GM06990 (cell line): ENCODE results near the gene NPEPL1.

ENCODE experiments used
- DNase-seq: peaks from one replicate; pipeline ENCODE4 v3.0.0-alpha.2; 2011; ENCODE audit not compliant: insufficient read length; ENCODE audit errors: extremely low read depth
- H3K27me3 ChIP-seq: replicated peaks from 2 replicates; pipeline ENCODE4 v1.6.0; 2011; ENCODE audit warnings: low read length; ENCODE audit not compliant: control insufficient read depth, insufficient read depth
- H3K36me3 ChIP-seq: 2 replicates; pipeline ENCODE4 v1.5.1; 2011; ENCODE audit warnings: low read length; ENCODE audit not compliant: control insufficient read depth, insufficient read depth
- H3K4me3 ChIP-seq: replicated peaks from 2 replicates; pipeline ENCODE4 v1.5.1; 2011; ENCODE audit warnings: low read depth, mild to moderate bottlenecking, control low read depth, low read length
- TF ChIP-seq, protein P1 (sequence below): IDR thresholded peaks from 2 replicates; pipeline ENCODE4 v1.5.1; 2011; ENCODE audit warnings: low read length, control low read depth, mild to moderate bottlenecking, inconsistent platforms; ENCODE audit not compliant: insufficient read depth, poor library complexity, severe bottlenecking

Gene NPEPL1

DNA sequence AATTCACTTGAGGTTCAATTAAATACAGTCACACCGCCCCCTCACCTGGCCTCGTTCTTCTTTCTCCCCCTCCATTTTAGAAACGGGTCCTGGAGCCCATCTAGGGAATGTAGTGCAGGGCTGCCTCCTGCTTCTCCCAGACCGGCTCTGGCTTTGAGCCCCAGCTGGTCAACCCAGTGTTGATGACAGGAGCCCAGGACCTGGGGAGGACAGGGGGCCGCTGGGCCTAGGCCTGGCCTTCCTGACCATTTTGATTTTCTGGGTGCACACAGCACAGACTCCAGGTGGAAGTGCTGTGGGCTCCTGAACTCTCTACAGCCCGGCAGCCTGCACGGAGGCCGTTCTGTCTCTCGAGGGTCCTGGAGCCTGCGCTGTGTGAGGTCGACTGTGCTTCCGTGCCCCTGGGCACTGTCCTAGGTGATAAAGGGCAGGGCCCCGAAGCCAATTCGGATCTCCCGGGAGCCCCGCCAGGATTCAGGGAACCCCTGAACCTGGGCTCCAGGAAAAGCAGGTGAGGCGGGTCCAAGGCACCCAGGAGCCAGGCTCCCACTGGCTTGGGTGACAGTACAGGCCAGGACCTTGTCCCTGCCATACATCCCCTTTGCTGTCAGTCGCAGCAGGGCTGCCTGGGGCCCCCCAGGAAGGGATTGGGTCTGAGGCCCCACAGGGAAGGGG is 23.3 kb downstream of the NPEPL1 start:
- no peaks in the 10 kb centered on the region; the same call in 1 of the 2 replicates for H3K36me3 ChIP-seq
- TF ChIP-seq, protein P1, sequence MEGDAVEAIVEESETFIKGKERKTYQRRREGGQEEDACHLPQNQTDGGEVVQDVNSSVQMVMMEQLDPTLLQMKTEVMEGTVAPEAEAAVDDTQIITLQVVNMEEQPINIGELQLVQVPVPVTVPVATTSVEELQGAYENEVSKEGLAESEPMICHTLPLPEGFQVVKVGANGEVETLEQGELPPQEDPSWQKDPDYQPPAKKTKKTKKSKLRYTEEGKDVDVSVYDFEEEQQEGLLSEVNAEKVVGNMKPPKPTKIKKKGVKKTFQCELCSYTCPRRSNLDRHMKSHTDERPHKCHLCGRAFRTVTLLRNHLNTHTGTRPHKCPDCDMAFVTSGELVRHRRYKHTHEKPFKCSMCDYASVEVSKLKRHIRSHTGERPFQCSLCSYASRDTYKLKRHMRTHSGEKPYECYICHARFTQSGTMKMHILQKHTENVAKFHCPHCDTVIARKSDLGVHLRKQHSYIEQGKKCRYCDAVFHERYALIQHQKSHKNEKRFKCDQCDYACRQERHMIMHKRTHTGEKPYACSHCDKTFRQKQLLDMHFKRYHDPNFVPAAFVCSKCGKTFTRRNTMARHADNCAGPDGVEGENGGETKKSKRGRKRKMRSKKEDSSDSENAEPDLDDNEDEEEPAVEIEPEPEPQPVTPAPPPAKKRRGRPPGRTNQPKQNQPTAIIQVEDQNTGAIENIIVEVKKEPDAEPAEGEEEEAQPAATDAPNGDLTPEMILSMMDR: no peak
- DNase-seq: no peak

DNA sequence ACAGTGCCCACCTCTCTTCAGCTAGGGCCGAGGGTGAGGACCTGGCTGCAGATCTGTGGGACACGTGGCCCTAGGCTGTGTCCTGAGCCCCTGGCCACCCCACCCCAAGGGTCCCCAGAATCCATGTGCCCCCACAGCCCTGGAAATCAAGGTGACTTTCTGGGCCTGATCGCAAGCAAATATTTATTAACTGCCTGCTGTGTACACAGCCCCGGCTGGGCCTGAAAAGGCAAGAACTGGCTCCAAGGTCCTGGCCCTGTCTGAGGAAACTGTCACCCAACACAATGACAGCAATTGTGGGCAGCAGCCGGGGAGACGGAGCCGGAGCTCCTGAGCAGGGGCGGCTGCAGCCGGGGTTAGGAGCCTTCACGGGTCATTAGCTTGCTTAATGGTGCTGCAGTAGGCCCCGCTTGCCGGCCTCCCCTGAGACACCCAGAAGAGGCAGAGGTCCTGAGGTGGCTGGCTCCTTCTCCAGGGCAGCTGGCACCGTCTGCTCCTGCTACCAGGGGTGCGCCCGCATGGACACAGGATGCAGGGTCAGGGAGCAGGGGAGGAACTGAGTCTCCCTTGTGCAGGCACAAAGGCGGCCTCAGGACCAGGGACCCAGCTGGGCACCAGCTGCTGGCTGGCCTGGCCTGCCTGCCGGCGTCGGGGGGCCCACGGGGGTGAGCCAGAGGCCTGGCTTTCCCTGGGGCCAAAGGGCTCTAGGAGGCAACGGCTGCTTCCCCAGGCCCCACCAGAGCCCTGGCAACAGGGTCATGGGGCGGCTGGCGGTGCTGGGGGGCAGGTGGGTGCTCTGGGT is 24.1 kb downstream of the NPEPL1 start:
- Histone ChIP-seq H3K4me3 (no peak overlapping the region), H3K36me3 (no peaks in the 10 kb centered on the region; the same call in 1 of the 2 replicates), H3K27me3 (no peaks in the 10 kb centered on the region; the same call in 1 of the 2 replicates)
- TF ChIP-seq, protein P1: no peak
- no peak for DNase-seq

More for the DNA sequence above, 23.3 kb downstream of the NPEPL1 start:
- no peaks in the 10 kb centered on the region for H3K27me3 ChIP-seq
- H3K4me3 ChIP-seq: no peak overlapping the region

DNA sequence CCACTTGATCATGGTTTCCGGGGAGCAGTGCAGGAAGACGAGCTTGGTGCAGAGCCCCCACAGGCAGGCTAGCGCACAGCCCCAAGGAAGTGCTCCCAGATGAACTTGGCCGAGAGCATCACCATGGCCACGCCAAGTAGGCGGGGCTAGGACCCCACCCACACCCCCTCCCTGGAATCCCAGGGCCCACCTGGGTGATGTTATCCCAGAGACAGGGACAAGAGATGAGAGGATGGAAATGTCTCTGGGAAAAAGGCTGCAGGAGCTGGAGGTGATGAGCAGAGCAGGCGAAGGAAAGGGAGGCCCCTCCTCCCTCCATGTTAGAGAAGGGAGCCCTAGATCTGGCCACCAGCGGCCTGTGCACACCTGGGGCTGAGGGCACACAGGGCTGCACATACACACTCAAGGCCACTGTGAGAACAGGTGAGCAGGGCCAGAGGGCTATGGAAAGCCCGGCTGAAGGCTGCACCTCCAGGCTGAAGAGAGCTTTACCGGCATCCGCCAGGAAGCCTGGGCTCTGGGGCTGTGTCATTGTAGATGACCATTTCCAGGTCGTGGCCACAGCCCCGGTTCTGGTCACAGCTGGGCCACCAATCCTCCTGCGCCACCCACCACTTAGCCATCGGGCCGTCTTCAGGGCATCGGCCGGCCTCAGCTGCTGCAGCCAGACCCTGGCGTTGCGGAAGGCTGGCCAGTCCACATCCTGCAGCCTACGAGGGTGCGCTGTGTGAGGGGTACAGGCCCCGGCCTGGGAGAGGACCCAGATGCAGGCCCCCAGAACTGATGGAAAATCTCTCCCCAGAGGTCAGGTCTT is 24.9 kb downstream of the NPEPL1 start:
- no peaks in the 10 kb centered on the region; the same call in 1 of the 2 replicates for H3K27me3 ChIP-seq
- no peaks in the 10 kb centered on the region; the same call in 1 of the 2 replicates for H3K36me3 ChIP-seq
- H3K4me3 ChIP-seq: no peak overlapping the region
- DNase-seq: no peak
- TF ChIP-seq, protein P1: no peak

DNA sequence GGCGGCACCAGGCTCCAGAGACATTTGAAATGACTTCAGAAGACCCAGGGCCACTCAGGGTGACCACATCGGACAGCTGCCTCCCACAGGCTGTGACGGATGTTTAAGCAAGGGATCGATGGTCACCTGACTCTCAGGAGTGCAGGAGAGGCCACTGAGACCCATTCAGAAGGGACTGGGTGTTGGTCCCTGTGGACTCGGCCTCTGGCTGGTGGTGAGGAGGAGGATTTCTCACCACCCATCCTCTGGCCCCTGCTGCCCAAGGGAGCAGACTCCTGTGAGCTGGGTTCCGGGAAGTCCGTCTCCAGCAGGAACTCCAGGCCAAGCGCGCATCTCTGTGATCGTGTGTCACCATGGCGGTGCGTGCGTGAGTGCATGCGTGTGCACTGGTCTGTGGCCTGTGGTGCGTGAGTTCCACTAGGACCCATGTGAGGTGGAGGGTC is 25.5 kb downstream of the NPEPL1 start:
- H3K27me3 ChIP-seq: no peaks in the 10 kb centered on the region; the same call in 1 of the 2 replicates
- TF ChIP-seq, protein P1: no peak

DNA sequence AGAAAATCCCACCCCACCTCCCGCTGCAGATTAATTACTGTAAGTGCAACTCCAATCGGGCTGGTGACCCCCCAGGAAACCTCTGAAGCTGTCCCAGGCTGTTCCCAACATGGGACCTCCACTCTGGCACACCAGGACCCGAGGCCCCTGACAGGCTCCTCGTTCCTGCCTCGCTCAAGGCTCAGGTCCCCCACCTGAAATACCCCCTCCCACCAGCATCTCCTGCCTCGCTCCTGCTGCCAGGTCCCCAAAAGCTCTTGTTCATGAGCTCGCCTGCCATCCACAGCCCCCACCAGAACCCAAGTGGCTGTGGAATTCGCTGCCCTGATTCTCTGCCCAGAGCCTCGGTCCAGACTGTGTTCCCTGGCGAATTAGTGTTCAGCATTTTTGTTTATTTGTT is 26.1 kb downstream of the NPEPL1 start:
- Histone ChIP-seq H3K4me3 (no peak overlapping the region), H3K36me3 (no peaks in the 10 kb centered on the region; the same call in 1 of the 2 replicates), H3K27me3 (no peaks in the 10 kb centered on the region; the same call in 1 of the 2 replicates)
- no peak for DNase-seq
- TF ChIP-seq, protein P1: no peak

More for the DNA sequence above, 25.5 kb downstream of the NPEPL1 start:
- Histone ChIP-seq H3K4me3 (no peak overlapping the region), H3K36me3 (no peaks in the 10 kb centered on the region; the same call in 1 of the 2 replicates)
- no peak for DNase-seq
